K562 (cell line): ENCODE measurements around the gene ADPRH. TPM values are rescaled to one million over a fixed set of nuclear protein-coding genes. Genes with fewer than 3 reads are reported as not detected.

Experiments
- ATAC-seq: fragments of 200-7000 bp; cut with Tn5 transposase; 3 replicates; pipeline ENCODE4 v1.9.1; 2020; ENCODE audit warnings: moderate library complexity
- BruUV-seq: library from RNA; stranded (reverse); fragments of 400-500 nt; replicated peaks from 2 replicates; lab custom pipeline; 2021; lab: Mats Ljungman, UMichigan
- CTCF ChIA-PET: fragments of 300-600 bp; formaldehyde crosslinking; extraction: SDS; loops from one replicate; lab custom pipeline; 2021; ENCODE audit warnings: low intra/inter-chr PET ratio; lab: Yijun Ruan, JAX
- POLR2A ChIA-PET: fragments of 300-600, 350-650 bp; sonication (Branson Sonifier 250); formaldehyde crosslinking; extraction: SDS; loops from one replicate; lab custom pipeline; 2021; ENCODE audit warnings: antibody characterized with exemption, inconsistent platforms; lab: Yijun Ruan, JAX
- DNase-seq, 4 experiments: peaks; one replicate each; pipeline versions ENCODE4 v3.0.0 to v3.0.0-alpha.2; 2011 to 2018; ENCODE audit warnings: low spot score in 3 of 4, mixed read lengths in 3 of 4; ENCODE audit errors: extremely low read depth in 1 of 4
- FAIRE-seq: peaks from 2 replicates; lab custom pipeline; 2011; peaks lifted over from hg19 to GRCh38; lab: Jason Lieb, UNC
- H2AFZ ChIP-seq: 2 replicates; pipeline ENCODE4 v1.6.0; 2011; ENCODE audit warnings: low read depth, low read length, control low read depth, inconsistent platforms
- H3K27ac ChIP-seq: fragments of 200-600 bp; 3 replicates; pipeline ENCODE4 v1.8.0; 2011; ENCODE audit warnings: low read depth, mild to moderate bottlenecking, control low read depth, inconsistent platforms, low read length, moderate library complexity, mixed read lengths; ENCODE audit errors: extremely low read depth
- H3K27me3 ChIP-seq, 2 experiments: fragments of 300-600 bp in 1 of 2; 2 replicates in 1 of 2; 3 replicates in 1 of 2; pipeline versions ENCODE4 v1.6.0 to v1.8.0; 2011; ENCODE audit warnings: inconsistent platforms in 2 of 2, low read length in 2 of 2, mild to moderate bottlenecking in 1 of 2, mixed read lengths in 1 of 2, moderate library complexity in 1 of 2; ENCODE audit not compliant: control insufficient read depth in 2 of 2, insufficient read depth in 2 of 2
- H3K36me3 ChIP-seq: fragments of 300-600 bp; 3 replicates; pipeline ENCODE4 v1.8.0; 2011; ENCODE audit warnings: mild to moderate bottlenecking, low read length, inconsistent platforms; ENCODE audit not compliant: control insufficient read depth, insufficient read depth
- H3K4me1 ChIP-seq, 2 experiments: fragments of 200-600 bp in 1 of 2; replicated peaks in 1 of 2; 2 replicates in 1 of 2; 3 replicates in 1 of 2; pipeline versions ENCODE4 v1.5.1 to v1.8.0; 2011; ENCODE audit warnings: inconsistent platforms in 2 of 2, low read length in 2 of 2, mild to moderate bottlenecking in 1 of 2, mixed read lengths in 1 of 2, moderate library complexity in 1 of 2; ENCODE audit not compliant: control insufficient read depth in 2 of 2, insufficient read depth in 2 of 2
- H3K4me2 ChIP-seq: 2 replicates; pipeline ENCODE4 v1.6.1; 2011; ENCODE audit warnings: low read length, control low read depth, inconsistent platforms, mixed read lengths; ENCODE audit not compliant: insufficient read depth
- H3K4me3 ChIP-seq: fragments of 200-600 bp; sonication (generic), shearing (Covaris generic); 2 replicates; pipeline ENCODE4 v1.5.1; 2016; ENCODE audit warnings: control low read depth, inconsistent platforms
- H3K79me2 ChIP-seq: fragments of 200-600 bp; 3 replicates; pipeline ENCODE4 v1.8.0; 2011; ENCODE audit warnings: low read length, inconsistent platforms; ENCODE audit not compliant: control insufficient read depth, insufficient read depth
- H3K9ac ChIP-seq, 2 experiments: 2 replicates each; pipeline versions ENCODE4 v1.6.0 to v1.6.1; 2011; ENCODE audit warnings: low read depth in 2 of 2, low read length in 2 of 2, control low read depth in 1 of 2, inconsistent platforms in 1 of 2, mild to moderate bottlenecking in 1 of 2, mixed read lengths in 1 of 2; ENCODE audit not compliant: insufficient read depth in 1 of 2
- H3K9me1 ChIP-seq: one replicate; pipeline ENCODE4 v1.6.0; 2011; ENCODE audit warnings: inconsistent platforms, mild to moderate bottlenecking, low read length, moderate library complexity; ENCODE audit not compliant: control insufficient read depth, insufficient read depth
- H3K9me3 ChIP-seq: replicated peaks from 2 replicates; pipeline ENCODE4 v1.5.1; 2011; ENCODE audit warnings: low read depth, low read length, inconsistent platforms; ENCODE audit not compliant: control insufficient read depth, insufficient read depth
- H4K20me1 ChIP-seq: replicated peaks from 2 replicates; pipeline ENCODE4 v1.6.1; 2011; ENCODE audit warnings: low read length, inconsistent platforms, mixed read lengths; ENCODE audit not compliant: control insufficient read depth, insufficient read depth
- ARID2 ChIP-seq: fragments of 450-650 bp; IDR thresholded peaks from 2 replicates; pipeline ENCODE4 v1.6.1; 2017; ENCODE audit warnings: antibody characterized with exemption, mild to moderate bottlenecking
- CBFA2T3 ChIP-seq: fragments of 450-650 bp; IDR thresholded peaks from 2 replicates; pipeline ENCODE4 v1.6.1; 2017
- CBX8 ChIP-seq: fragments of 200-600 bp; sonication (generic); IDR thresholded peaks from 2 replicates; pipeline ENCODE4 v1.6.1; 2012; ENCODE audit warnings: borderline replicate concordance, mixed run types, low read depth, mild to moderate bottlenecking, moderate library complexity, mixed read lengths, low read length, control low read depth, inconsistent platforms; ENCODE audit not compliant: poor library complexity, severe bottlenecking; ENCODE audit errors: extremely low read depth
- CEBPG ChIP-seq, 3 experiments: fragments of 200-800 bp in 1 of 3; sonication (Bioruptor generic) in 1 of 3; sonication (generic) in 1 of 3; formaldehyde crosslinking in 1 of 3; IDR thresholded peaks in 2 of 3; conservative IDR thresholded peaks in 1 of 3; 2 replicates each; pipeline versions ENCODE4 v1.6.1 to v1.8.0; 2016 to 2022; ENCODE audit warnings: missing compliant biosample characterization in 2 of 3, missing genetic modification characterization in 2 of 3, mild to moderate bottlenecking in 1 of 3, missing genetic modification reagents in 1 of 3
- DLX4 ChIP-seq: fragments of 250-450 bp; sonication (Bioruptor Pico); IDR thresholded peaks from 2 replicates; pipeline ENCODE4 v1.6.1; 2021; ENCODE audit warnings: mild to moderate bottlenecking
- KLF1 ChIP-seq: fragments of 450-650 bp; IDR thresholded peaks from 2 replicates; pipeline ENCODE4 v1.6.1; 2016; ENCODE audit warnings: missing genetic modification characterization, missing compliant biosample characterization
- LEF1 ChIP-seq: fragments of 450-650 bp; IDR thresholded peaks from 2 replicates; pipeline ENCODE4 v1.6.1; 2016; ENCODE audit warnings: mild to moderate bottlenecking
- MTA1 ChIP-seq: fragments of 450-650 bp; IDR thresholded peaks from 2 replicates; pipeline ENCODE4 v1.6.1; 2017; ENCODE audit warnings: borderline replicate concordance
- SMAD3 ChIP-seq: fragments of 450-650 bp; formaldehyde crosslinking; conservative IDR thresholded peaks from 2 replicates; pipeline ENCODE4 v1.4.0; 2020; ENCODE audit warnings: mild to moderate bottlenecking
- TARDBP ChIP-seq: fragments of 450-650 bp; IDR thresholded peaks from 2 replicates; pipeline ENCODE4 v1.6.1; 2016
- THRA ChIP-seq: fragments of 450-650 bp; IDR thresholded peaks from 2 replicates; pipeline ENCODE4 v1.6.1; 2017; ENCODE audit warnings: mild to moderate bottlenecking, moderate library complexity
- ZNF165 ChIP-seq: fragments of 250-450 bp; sonication (Bioruptor Pico); IDR thresholded peaks from 2 replicates; pipeline ENCODE4 v1.4.0; 2020; ENCODE audit warnings: borderline replicate concordance
- ZNF277 ChIP-seq: fragments of 250-450 bp; sonication (Bioruptor Pico); IDR thresholded peaks from 2 replicates; pipeline ENCODE4 v1.8.0; 2022; ENCODE audit warnings: inconsistent platforms, mild to moderate bottlenecking, moderate library complexity, borderline replicate concordance
- ZNF668 ChIP-seq: fragments of 250-450 bp; sonication (Bioruptor Pico); IDR thresholded peaks from 2 replicates; pipeline ENCODE4 v1.8.0; 2022; ENCODE audit warnings: mild to moderate bottlenecking, inconsistent platforms
- WGBS: fragments of 100-300 bp; shearing (Covaris generic); methylation state at CpG from one replicate; pipeline ENCODE4 v1.1.6; 2016; ENCODE audit warnings: low coverage, mixed read lengths; ENCODE audit not compliant: insufficient coverage; ENCODE audit errors: missing lambda C conversion rate; 5-methylcytosine and 5-hydroxymethylcytosine counted together
- in situ Hi-C: fragments of 300-500 bp; cut with MboI; formaldehyde crosslinking; loops from 4 replicates; pipeline ENCODE4 v1.15.0; 2018; ENCODE audit warnings: inconsistent platforms, mixed read lengths
- intact Hi-C: fragments of 100-400 bp; cut with micrococcal nuclease; formaldehyde crosslinking; loops from 2 replicates; pipeline ENCODE4 v1.14.2; 2022
- polyA plus RNA-seq, 8 experiments: library from polyadenylated mRNA; depleted of rRNA in 4 of 8; stranded (reverse) in 5 of 8; unstranded in 3 of 8; fragments of >200 nt; fragmentation: Nextera tagmentation in 2 of 8; fragmentation: Illumina TruSeq in 1 of 8; extraction: Ambion mirVana in 2 of 8; extraction: Trizol in 1 of 8; gene quantifications; 2 replicates each; pipeline versions ENCODE4 v1.2.1 to v1.2.3, GENCODE V29; 2011 to 2014; ENCODE audit warnings: inconsistent platforms in 1 of 8, missing spikeins in 1 of 8
- total RNA-seq, 7 experiments: library from RNA; depleted of rRNA in 6 of 7; stranded (reverse); fragments of >200 nt in 6 of 7; fragmentation: Illumina TruSeq in 2 of 7; extraction: Trizol in 2 of 7; gene quantifications; 2 replicates each; pipeline versions ENCODE4 v1.2.1 to v1.2.3, GENCODE V29; 2011 to 2021; ENCODE audit warnings: low replicate concordance in 1 of 7

The ADPRH gene
- total and polyA plus RNA-seq, 9 of the 15 experiments (the other 6 are each of a cell fraction or from before 2014, with no cell fraction given): 0.01 to 1.4 (median 0.65) TPM

- in situ Hi-C loops (no loop called here), intact Hi-C loops (no loop called here)
- DNase-seq (no peak), FAIRE-seq (no peak), ATAC-seq (no peak)
- Histone ChIP-seq H3K79me2 (no peaks in the 10 kb centered on the region), H3K9me1 (no peaks in the 10 kb centered on the region), H3K4me3 (no peak overlapping the region), H3K4me2 (no peak overlapping the region), H3K9ac (no peak overlapping the region), H3K27ac (no peak overlapping the region), H4K20me1 (no peaks in the 10 kb centered on the region), H3K4me1 (no peaks in the 10 kb centered on the region; a peak in 1 of 5 replicates), H3K36me3 (no peaks in the 10 kb centered on the region), H3K9me3 (peaks cover 2% of the 10 kb centered on the region; the same call in 1 of the 2 replicates), H2AFZ (no peak overlapping the region), H3K27me3 (no peaks in the 10 kb centered on the region; a peak in 1 of 5 replicates)
- TF ChIP-seq THRA (no peak), SMAD3 (CRISPR knock-in tag) (no peak), DLX4 (no peak), TARDBP (no peak), KLF1 (tag) (no peak), CBFA2T3 (no peak), ZNF668 (CRISPR knock-in tag) (no peak), ZNF277 (CRISPR knock-in tag) (no peak), LEF1 (no peak), MTA1 (no peak), CBX8 (no peak), ARID2 (no peak), ZNF165 (CRISPR knock-in tag) (no peak), CEBPG (CRISPR knock-in tag; IDR thresholded peaks at IDR 0.05) (no peak), CEBPG (tag; conservative IDR thresholded peaks at IDR 0.05 in 1 of 2, IDR thresholded peaks at IDR 0.05 in 1 of 2) (no peak)
- POLR2A ChIA-PET: interaction anchor here (0.6 kb wide), 1 partner anchor 89 kb away, joined by 3 read pairs; no protein-coding TSS in a partner anchor
- 20% methylated on average over 3 of the region's 3 CpGs for WGBS
- CTCF ChIA-PET: no interaction called here
- no TSS peak for BruUV-seq
Measured at GRCh38 chr3:119586733-119587172, 7.5 kb downstream of the ADPRH start.
